CD8-positive, alpha-beta memory T cell (primary cell): ENCODE data around the gene TOR2A. TPM values are rescaled to one million over a fixed set of nuclear protein-coding genes. Genes with fewer than 3 reads are reported as not detected.
A peak's percentile ranks its signal among the peaks of the same experiment; 100 is the strongest.

Source experiments
- CTCF ChIA-PET: fragments of 350-600 bp; sonication (Branson Sonifier 250); formaldehyde crosslinking; loops from one replicate; lab custom pipeline; 2021; ENCODE audit warnings: antibody characterized with exemption; lab: Charles Lee
- POLR2A ChIA-PET: fragments of 350-600 bp; sonication (Branson Sonifier 250); formaldehyde crosslinking; loops from one replicate; lab custom pipeline; 2021; ENCODE audit warnings: antibody characterized with exemption; lab: Charles Lee
- DNase-seq, 5 donors: peaks; one replicate each; pipeline versions ENCODE4 v3.0.0 to v3.0.0-alpha.2; 2020 to 2022; ENCODE audit warnings: mixed read lengths in 1 of 5
- H3K27ac ChIP-seq: one replicate; pipeline ENCODE4 v1.7.0; 2013; ENCODE audit warnings: low read depth, mild to moderate bottlenecking, low read length, moderate library complexity
- H3K27me3 ChIP-seq: 2 replicates; pipeline ENCODE4 v1.7.0; 2013; ENCODE audit warnings: low read length, mild to moderate bottlenecking; ENCODE audit not compliant: insufficient read depth, poor library complexity, severe bottlenecking
- H3K36me3 ChIP-seq: 2 replicates; pipeline ENCODE4 v1.7.0; 2013; ENCODE audit warnings: mild to moderate bottlenecking, low read length, moderate library complexity; ENCODE audit not compliant: insufficient read depth
- H3K4me1 ChIP-seq: 2 replicates; pipeline ENCODE4 v1.7.0; 2013; ENCODE audit warnings: mild to moderate bottlenecking, low read length, moderate library complexity; ENCODE audit not compliant: insufficient read depth
- H3K4me3 ChIP-seq: 2 replicates; pipeline ENCODE4 v1.7.0; 2013; ENCODE audit warnings: mild to moderate bottlenecking, low read length
- H3K9me3 ChIP-seq: 2 replicates; pipeline ENCODE4 v1.7.0; 2013; ENCODE audit warnings: mild to moderate bottlenecking, low read length
- H3K27ac Mint-ChIP-seq, 8 donors: one replicate each; pipeline ENCODE4 v1.8.0; 2020 to 2021; ENCODE audit warnings: mixed read lengths in 8 of 8, mild to moderate bottlenecking in 6 of 8, inconsistent platforms in 3 of 8, moderate library complexity in 3 of 8
- H3K27me3 Mint-ChIP-seq, 2 donors: one replicate each; pipeline ENCODE4 v1.8.0; 2020 to 2021; ENCODE audit warnings: mixed read lengths in 2 of 2, mild to moderate bottlenecking in 1 of 2, moderate library complexity in 1 of 2
- H3K36me3 Mint-ChIP-seq, 3 donors: one replicate each; pipeline ENCODE4 v1.8.0; 2020 to 2021; ENCODE audit warnings: mixed read lengths in 3 of 3, inconsistent platforms in 1 of 3, mild to moderate bottlenecking in 1 of 3
- H3K4me1 Mint-ChIP-seq, 3 donors: one replicate each; pipeline ENCODE4 v1.8.0; 2020 to 2021; ENCODE audit warnings: mixed read lengths in 3 of 3, inconsistent platforms in 1 of 3, mild to moderate bottlenecking in 1 of 3
- H3K4me3 Mint-ChIP-seq, 7 donors: one replicate each; pipeline ENCODE4 v1.8.0; 2020 to 2021; ENCODE audit warnings: mixed read lengths in 7 of 7, mild to moderate bottlenecking in 6 of 7, moderate library complexity in 4 of 7, inconsistent platforms in 2 of 7
- H3K9me3 Mint-ChIP-seq, 5 donors: one replicate each; pipeline ENCODE4 v1.8.0; 2020 to 2022; ENCODE audit warnings: mixed read lengths in 5 of 5, mild to moderate bottlenecking in 3 of 5, moderate library complexity in 2 of 5, inconsistent platforms in 1 of 5
- polyA plus RNA-seq: library from polyadenylated mRNA; unstranded; fragments of 300-500 nt; fragmentation: Illumina TruSeq; gene quantifications from one replicate; pipeline ENCODE4 v1.2.3, GENCODE V29; 2021
- total RNA-seq, 2 experiments: library from RNA; stranded (reverse); gene quantifications; one replicate each; pipeline ENCODE4 v1.2.3, GENCODE V29; 2021

The TOR2A gene
- total and polyA plus RNA-seq, 3 experiments from 2014 or later, result 30.7 to 37.0 (median 33.7) TPM

GRCh38 chr9:127723444-127723843 is 11.7 kb downstream of the TOR2A start:
- POLR2A ChIA-PET, result no interaction called here
- Histone ChIP-seq H3K27ac (no peak overlapping the region), H3K4me1 (peaks cover 30% of the 10 kb centered on the region), H3K9me3 (no peaks in the 10 kb centered on the region), H3K36me3 (no peaks in the 10 kb centered on the region), H3K4me3 (no peak overlapping the region), H3K27me3 (no peaks in the 10 kb centered on the region)
- DNase-seq, result no peak
- CTCF ChIA-PET, result no interaction called here
- H3K27me3 Mint-ChIP-seq, result no peaks in the 10 kb centered on the region
- peak overlapping the region in 4 of 8 donors; percentile 51 to 64 (median 58) for H3K27ac Mint-ChIP-seq
- H3K36me3 Mint-ChIP-seq, result peaks cover 0 to 5% (median 2%) of the 10 kb centered on the region in 3 donors
- no peak overlapping the region for H3K4me3 Mint-ChIP-seq
- H3K9me3 Mint-ChIP-seq, result no peaks in the 10 kb centered on the region
- H3K4me1 Mint-ChIP-seq, result peaks cover 26 to 37% (median 27%) of the 10 kb centered on the region in 3 donors

GRCh38 chr9:127723013-127723412 is 12.1 kb downstream of the TOR2A start:
- POLR2A ChIA-PET, result no interaction called here
- H3K9me3 Mint-ChIP-seq, result no peaks in the 10 kb centered on the region
- DNase-seq, result no peak
- no peak overlapping the region for H3K4me3 ChIP-seq
- CTCF ChIA-PET, result no interaction called here
- H3K4me1 ChIP-seq, result peaks cover 30% of the 10 kb centered on the region
- no peaks in the 10 kb centered on the region for H3K27me3 Mint-ChIP-seq
- H3K36me3 Mint-ChIP-seq, result peaks cover 0 to 5% (median 2%) of the 10 kb centered on the region in 3 donors
- H3K27ac Mint-ChIP-seq, result peak overlapping the region in 4 of 8 donors; percentile 51 to 64 (median 58)
- no peaks in the 10 kb centered on the region for H3K9me3 ChIP-seq
- H3K27ac ChIP-seq, result no peak overlapping the region
- H3K4me1 Mint-ChIP-seq, result peaks cover 26 to 37% (median 27%) of the 10 kb centered on the region in 3 donors
- H3K36me3 ChIP-seq, result no peaks in the 10 kb centered on the region
- no peaks in the 10 kb centered on the region for H3K27me3 ChIP-seq
- H3K4me3 Mint-ChIP-seq, result no peak overlapping the region

- no peaks in the 10 kb centered on the region for H3K9me3 ChIP-seq
- no peak overlapping the region for H3K4me3 ChIP-seq
- Mint-ChIP-seq H3K27ac (peak overlapping the region in 6 of 8 donors; percentile 11 to 95 (median 62)), H3K4me1 (peaks cover 26 to 37% (median 27%) of the 10 kb centered on the region in 3 donors), H3K36me3 (peaks cover 0 to 5% (median 2%) of the 10 kb centered on the region in 3 donors), H3K9me3 (no peaks in the 10 kb centered on the region), H3K4me3 (peak overlapping the region in 4 of 7 donors; percentile 29 to 90 (median 65)), H3K27me3 (no peaks in the 10 kb centered on the region)
- H3K27me3 ChIP-seq, result no peaks in the 10 kb centered on the region
- H3K27ac ChIP-seq, result no peak overlapping the region
- ChIA-PET CTCF (interaction anchor here (5.1 kb wide), 1 partner anchor 12 kb away, joined by 37 read pairs; the partner anchor contains the start of gene TOR2A), POLR2A (interaction anchor here (0.6 kb wide), 1 partner anchor 22 kb away, joined by 7 read pairs; no protein-coding TSS in a partner anchor)
- peaks cover 30% of the 10 kb centered on the region for H3K4me1 ChIP-seq
- DNase-seq, result no peak
- H3K36me3 ChIP-seq, result no peaks in the 10 kb centered on the region
These were observed 12.9 kb downstream of the TOR2A start for GRCh38 chr9:127722055-127722745.

GRCh38 chr9:127721391-127721821 is 13.7 kb downstream of the TOR2A start:
- ChIA-PET POLR2A (interaction anchor here (0.6 kb wide), 1 partner anchor 23 kb away, joined by 7 read pairs; no protein-coding TSS in a partner anchor), CTCF (interaction anchor here (5.1 kb wide), 1 partner anchor 13 kb away, joined by 37 read pairs; the partner anchor contains the start of gene TOR2A)
- peaks cover 31% of the 10 kb centered on the region for H3K4me1 ChIP-seq
- H3K9me3 Mint-ChIP-seq, result no peaks in the 10 kb centered on the region
- H3K4me3 ChIP-seq, result no peak overlapping the region
- peak overlapping the region; percentile 70 to 95 (median 84) for H3K27ac Mint-ChIP-seq
- no peaks in the 10 kb centered on the region for H3K27me3 ChIP-seq
- peak in 1 of 5 donors; percentile 32 for DNase-seq
- H3K27ac ChIP-seq, result no peak overlapping the region
- peaks cover 0 to 5% (median 2%) of the 10 kb centered on the region in 3 donors for H3K36me3 Mint-ChIP-seq
- H3K27me3 Mint-ChIP-seq, result no peaks in the 10 kb centered on the region
- no peaks in the 10 kb centered on the region for H3K9me3 ChIP-seq
- H3K4me1 Mint-ChIP-seq, result peaks cover 26 to 38% (median 27%) of the 10 kb centered on the region in 3 donors
- H3K36me3 ChIP-seq, result no peaks in the 10 kb centered on the region
- peak overlapping the region; percentile 56 to 90 (median 79) for H3K4me3 Mint-ChIP-seq

- H3K27ac ChIP-seq, result no peak overlapping the region
- H3K36me3 ChIP-seq, result no peaks in the 10 kb centered on the region
- no peak for DNase-seq
- no peaks in the 10 kb centered on the region for H3K27me3 ChIP-seq
- Mint-ChIP-seq H3K27me3 (peaks cover 0 to 2% of the 10 kb centered on the region in 2 donors), H3K27ac (peak overlapping the region; percentile 65 to 95 (median 84)), H3K4me1 (peaks cover 31 to 43% (median 32%) of the 10 kb centered on the region in 3 donors), H3K4me3 (peak overlapping the region; percentile 56 to 90 (median 79)), H3K9me3 (no peaks in the 10 kb centered on the region), H3K36me3 (peaks cover 0 to 6% (median 2%) of the 10 kb centered on the region in 3 donors)
- ChIA-PET CTCF (interaction anchor here (5.1 kb wide), 1 partner anchor 13 kb away, joined by 37 read pairs; the partner anchor contains the start of gene TOR2A), POLR2A (interaction anchor here (0.6 kb wide), 1 partner anchor 105 kb away, joined by 3 read pairs; no protein-coding TSS in a partner anchor)
- H3K9me3 ChIP-seq, result no peaks in the 10 kb centered on the region
- H3K4me1 ChIP-seq, result peaks cover 36% of the 10 kb centered on the region
- no peak overlapping the region for H3K4me3 ChIP-seq
These were observed 14.2 kb downstream of the TOR2A start for GRCh38 chr9:127720865-127721227.

GRCh38 chr9:127720031-127720864 is 14.8 kb downstream of the TOR2A start:
- POLR2A ChIA-PET, result interaction anchor here (0.6 to 1.2 kb wide), 2 partner anchors 15 to 104 kb away, joined by 3 to 4 read pairs; partner anchors contain the start of gene TOR2A
- H3K4me3 ChIP-seq, result peak overlapping the region; percentile 39

GRCh38 chr9:127717766-127718165 is 17.3 kb downstream of the TOR2A start:
- Mint-ChIP-seq H3K36me3 (peaks cover 0 to 7% (median 1%) of the 10 kb centered on the region in 3 donors), H3K27ac (peak overlapping the region in 4 of 8 donors; percentile 66 to 85 (median 78)), H3K4me1 (peaks cover 39 to 59% (median 43%) of the 10 kb centered on the region in 3 donors), H3K27me3 (peaks cover 0 to 2% of the 10 kb centered on the region in 2 donors), H3K4me3 (peak overlapping the region in 2 of 7 donors; percentile 23 to 54), H3K9me3 (no peaks in the 10 kb centered on the region)
- Histone ChIP-seq H3K27me3 (no peaks in the 10 kb centered on the region), H3K9me3 (no peaks in the 10 kb centered on the region), H3K36me3 (no peaks in the 10 kb centered on the region), H3K27ac (no peak overlapping the region), H3K4me1 (peaks cover 43% of the 10 kb centered on the region), H3K4me3 (no peak overlapping the region)
- no peak for DNase-seq
- POLR2A ChIA-PET, result no interaction called here
- CTCF ChIA-PET, result interaction anchor here (5.1 kb wide), 1 partner anchor 16 kb away, joined by 37 read pairs; the partner anchor contains the start of gene TOR2A

More at GRCh38 chr9:127720031-127720864, 14.8 kb downstream of the TOR2A start:
- CTCF ChIA-PET, result interaction anchor here (1.1 to 5.1 kb wide), 2 partner anchors 9 to 14 kb away, joined by 3 to 37 read pairs; partner anchors contain the start of gene TOR2A
- Mint-ChIP-seq H3K36me3 (peaks cover 0 to 10% (median 1%) of the 10 kb centered on the region in 3 donors), H3K9me3 (no peaks in the 10 kb centered on the region), H3K4me1 (peaks cover 35 to 49% (median 37%) of the 10 kb centered on the region in 3 donors), H3K27me3 (peaks cover 0 to 2% of the 10 kb centered on the region in 2 donors), H3K4me3 (peak overlapping the region; percentile 63 to 92 (median 81)), H3K27ac (peak overlapping the region; percentile 74 to 97 (median 94))
- Histone ChIP-seq H3K4me1 (peaks cover 36% of the 10 kb centered on the region), H3K27me3 (no peaks in the 10 kb centered on the region), H3K27ac (peak overlapping the region; percentile 31), H3K36me3 (no peaks in the 10 kb centered on the region), H3K9me3 (no peaks in the 10 kb centered on the region)
- peak in 4 of 5 donors; percentile 34 to 68 (median 56) for DNase-seq
